Karpas-422 (cell line): ENCODE measurements around the gene CRTAP. TPM values are rescaled to one million over a fixed set of nuclear protein-coding genes. Genes with fewer than 3 reads are reported as not detected.
"Not testable (repeated sequence)": the region's sequence is repeated elsewhere in the genome, so short reads cannot be mapped to it uniquely, and the experiment has no call there.

Source experiments
- DNase-seq: peaks from one replicate; pipeline ENCODE4 v3.0.0-alpha.2; 2015
- H2AFZ ChIP-seq: fragments of 200-600 bp; sonication (generic); 2 replicates; pipeline ENCODE4 v1.6.1; 2014; ENCODE audit warnings: antibody characterized with exemption, low read length, mixed read lengths
- H3K27ac ChIP-seq: fragments of 200-600 bp; sonication (generic); 2 replicates; pipeline ENCODE4 v1.5.1; 2014; ENCODE audit warnings: mild to moderate bottlenecking, low read length, moderate library complexity
- H3K27me3 ChIP-seq: fragments of 200-600 bp; sonication (generic); 2 replicates; pipeline ENCODE4 v1.6.1; 2014; ENCODE audit warnings: low read length, mixed read lengths
- H3K36me3 ChIP-seq: fragments of 200-600 bp; sonication (generic); 2 replicates; pipeline ENCODE4 v1.6.1; 2014; ENCODE audit warnings: low read length, mixed read lengths; ENCODE audit not compliant: insufficient read depth
- H3K4me1 ChIP-seq: fragments of 200-600 bp; sonication (generic); 2 replicates; pipeline ENCODE4 v1.6.1; 2014; ENCODE audit warnings: mild to moderate bottlenecking, low read length, mixed read lengths
- H3K4me2 ChIP-seq: fragments of 200-600 bp; sonication (generic); 2 replicates; pipeline ENCODE4 v1.6.1; 2014; ENCODE audit warnings: low read length, low read depth, mild to moderate bottlenecking; ENCODE audit not compliant: poor library complexity, severe bottlenecking
- H3K4me3 ChIP-seq: fragments of 200-600 bp; sonication (generic); 2 replicates; pipeline ENCODE4 v1.5.1; 2014; ENCODE audit warnings: mild to moderate bottlenecking, antibody characterized with exemption, low read length, mixed read lengths
- H3K79me2 ChIP-seq: fragments of 200-600 bp; sonication (generic); 2 replicates; pipeline ENCODE4 v1.6.1; 2014; ENCODE audit warnings: mild to moderate bottlenecking, low read length, mixed read lengths
- H3K9ac ChIP-seq: fragments of 200-600 bp; sonication (generic); 2 replicates; pipeline ENCODE4 v1.6.0; 2014; ENCODE audit warnings: low read length
- H3K9me2 ChIP-seq: fragments of 200-600 bp; sonication (generic), shearing (Covaris generic); replicated peaks from 2 replicates; pipeline ENCODE4 v1.6.0; 2014; ENCODE audit warnings: mild to moderate bottlenecking, low read length, moderate library complexity; ENCODE audit not compliant: insufficient read depth
- H3K9me3 ChIP-seq: fragments of 300-700, 200-600 bp; sonication (generic); 2 replicates; pipeline ENCODE4 v1.6.1; 2014; ENCODE audit warnings: low read length, mixed read lengths
- H4K20me1 ChIP-seq: fragments of 200-600 bp; sonication (generic); 2 replicates; pipeline ENCODE4 v1.6.1; 2014; ENCODE audit warnings: mild to moderate bottlenecking, antibody characterized with exemption, low read length, low read depth; ENCODE audit not compliant: insufficient read depth
- total RNA-seq: library from RNA; depleted of rRNA; stranded (reverse); fragments of >200 nt; shearing (Covaris generic); gene quantifications from 2 replicates; pipeline ENCODE4 v1.2.3, GENCODE V29; 2014; ENCODE audit warnings: low replicate concordance

CRTAP gene
- total RNA-seq, 1 experiment from 2014 or later: 72.5 TPM

DNA sequence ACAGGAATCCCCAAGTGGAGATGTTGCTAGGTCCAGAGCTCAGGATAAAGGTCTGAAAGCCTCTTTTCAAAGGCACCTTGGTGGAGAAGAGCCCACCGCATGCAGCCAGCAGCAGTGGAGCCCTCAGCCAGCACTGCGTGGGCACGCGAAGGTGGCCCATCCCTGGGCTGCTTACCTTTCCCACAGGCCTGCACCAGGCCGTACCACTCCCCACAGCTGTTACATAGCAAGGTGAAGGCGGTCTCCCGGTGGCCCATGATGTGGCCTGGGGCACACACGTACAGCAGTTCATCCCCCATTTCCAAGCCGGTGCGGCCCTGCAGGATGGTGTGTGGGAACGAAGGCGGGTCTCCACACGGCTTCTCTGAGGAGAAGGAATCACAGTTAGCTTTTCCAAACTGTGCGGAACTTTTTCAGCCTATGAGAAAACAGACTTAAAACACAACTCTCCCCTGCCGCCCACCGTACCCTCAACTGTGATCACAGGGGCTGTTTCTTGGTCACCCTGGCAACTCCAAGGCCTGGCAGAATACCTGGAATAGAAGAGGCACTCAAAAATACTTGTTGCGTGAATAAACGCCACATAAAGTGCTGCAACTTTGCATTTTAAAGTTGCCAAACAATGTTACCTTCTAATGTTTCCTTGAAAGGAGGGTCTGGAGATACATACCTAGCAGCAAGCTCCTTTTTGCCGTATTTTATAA is 61.0 kb downstream of the CRTAP start:
- Histone ChIP-seq H3K9me3 (no peaks in the 10 kb centered on the region), H3K79me2 (no peaks in the 10 kb centered on the region), H3K4me1 (no peaks in the 10 kb centered on the region), H3K9ac (no peak overlapping the region), H3K9me2 (no peaks in the 10 kb centered on the region), H2AFZ (no peak overlapping the region), H3K27ac (no peak overlapping the region), H3K4me2 (no peak overlapping the region), H3K4me3 (no peak overlapping the region), H4K20me1 (no peaks in the 10 kb centered on the region), H3K27me3 (no peaks in the 10 kb centered on the region), H3K36me3 (no peaks in the 10 kb centered on the region)
- DNase-seq: no peak

DNA sequence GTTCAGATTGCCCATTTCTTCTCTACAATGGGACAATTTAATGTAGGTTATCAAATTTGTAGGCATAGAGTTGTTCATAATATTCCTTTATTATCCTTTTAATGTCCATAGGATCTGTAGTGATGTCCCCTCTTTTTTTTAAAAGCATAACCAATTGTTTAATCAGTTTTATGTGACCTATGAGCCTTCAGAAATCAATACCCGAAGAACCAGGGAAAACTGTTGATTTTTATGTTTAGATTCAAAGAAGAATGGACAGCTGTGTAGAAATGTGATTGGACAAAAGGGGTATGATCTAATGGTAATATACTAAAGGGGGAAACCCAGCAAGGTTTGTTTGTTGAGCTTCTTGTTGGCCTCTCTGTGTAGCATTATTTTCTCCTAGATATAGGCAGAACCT is 65.3 kb downstream of the CRTAP start:
- no peak for DNase-seq
- no peaks in the 10 kb centered on the region for H3K27me3 ChIP-seq
- no peaks in the 10 kb centered on the region for H3K9me3 ChIP-seq
- H3K4me2 ChIP-seq: peak overlapping the region; percentile 42
- H3K4me1 ChIP-seq: no peaks in the 10 kb centered on the region
- H3K27ac ChIP-seq: no peak overlapping the region
- no peak overlapping the region for H2AFZ ChIP-seq
- no peaks in the 10 kb centered on the region for H4K20me1 ChIP-seq
- H3K36me3 ChIP-seq: no peaks in the 10 kb centered on the region
- H3K79me2 ChIP-seq: no peaks in the 10 kb centered on the region
- H3K4me3 ChIP-seq: peak overlapping the region; percentile 28; the same call in 1 of the 2 replicates
- no peak overlapping the region for H3K9ac ChIP-seq
- H3K9me2 ChIP-seq: no peaks in the 10 kb centered on the region

DNA sequence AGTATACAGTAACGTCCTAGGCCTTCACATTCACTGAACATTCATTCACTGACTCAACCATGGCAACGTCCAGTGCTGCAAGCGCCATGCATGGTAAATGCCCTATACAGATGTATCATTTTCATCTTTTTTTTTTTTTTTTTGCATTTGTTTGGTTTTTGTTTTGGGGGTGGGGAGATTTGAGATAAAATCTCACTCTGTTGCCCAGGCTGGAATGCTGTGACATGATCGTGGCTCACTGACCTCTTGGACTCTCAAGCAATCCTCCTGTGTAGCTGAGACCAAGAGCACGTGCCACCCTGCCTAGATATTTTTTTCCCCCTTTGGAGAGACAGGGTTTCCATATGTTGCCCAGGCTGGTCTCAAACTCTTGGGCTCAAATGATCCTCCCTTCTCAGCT is 67.4 kb downstream of the CRTAP start:
- H3K79me2 ChIP-seq: no peaks in the 10 kb centered on the region
- H3K4me1 ChIP-seq: no peaks in the 10 kb centered on the region
- H3K9me2 ChIP-seq: no peaks in the 10 kb centered on the region
- H3K4me3 ChIP-seq: no peak overlapping the region
- H4K20me1 ChIP-seq: no peaks in the 10 kb centered on the region
- H3K27ac ChIP-seq: no peak overlapping the region
- H3K36me3 ChIP-seq: no peaks in the 10 kb centered on the region
- H3K9ac ChIP-seq: no peak overlapping the region
- H2AFZ ChIP-seq: no peak overlapping the region
- no peak for DNase-seq
- no peaks in the 10 kb centered on the region for H3K27me3 ChIP-seq
- no peak overlapping the region for H3K4me2 ChIP-seq
- no peaks in the 10 kb centered on the region for H3K9me3 ChIP-seq

DNA sequence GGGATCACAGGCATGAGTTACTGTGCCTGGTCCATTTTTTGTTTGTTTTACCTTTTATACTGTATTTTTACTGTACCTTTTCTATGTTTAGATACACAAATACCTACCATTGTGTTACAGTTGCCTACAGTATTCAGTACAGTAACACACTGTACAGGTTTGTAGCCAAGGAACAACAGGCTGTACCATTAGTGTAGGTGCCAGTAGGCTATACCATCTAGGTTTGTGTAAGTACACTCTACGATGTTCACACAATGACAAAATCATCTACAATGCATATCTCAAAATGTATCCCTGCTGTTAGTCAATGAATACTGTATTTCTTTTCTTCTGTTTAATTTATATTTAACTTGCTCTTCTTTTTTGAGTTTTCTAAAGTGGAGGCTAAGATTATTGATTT is 67.8 kb downstream of the CRTAP start:
- H3K9ac ChIP-seq, H4K20me1 ChIP-seq, H3K4me2 ChIP-seq, H3K79me2 ChIP-seq, H3K27me3 ChIP-seq, H3K4me1 ChIP-seq, H3K36me3 ChIP-seq, H2AFZ ChIP-seq, H3K4me3 ChIP-seq, H3K27ac ChIP-seq, DNase-seq, H3K9me2 ChIP-seq, H3K9me3 ChIP-seq: not testable (repeated sequence)

DNA sequence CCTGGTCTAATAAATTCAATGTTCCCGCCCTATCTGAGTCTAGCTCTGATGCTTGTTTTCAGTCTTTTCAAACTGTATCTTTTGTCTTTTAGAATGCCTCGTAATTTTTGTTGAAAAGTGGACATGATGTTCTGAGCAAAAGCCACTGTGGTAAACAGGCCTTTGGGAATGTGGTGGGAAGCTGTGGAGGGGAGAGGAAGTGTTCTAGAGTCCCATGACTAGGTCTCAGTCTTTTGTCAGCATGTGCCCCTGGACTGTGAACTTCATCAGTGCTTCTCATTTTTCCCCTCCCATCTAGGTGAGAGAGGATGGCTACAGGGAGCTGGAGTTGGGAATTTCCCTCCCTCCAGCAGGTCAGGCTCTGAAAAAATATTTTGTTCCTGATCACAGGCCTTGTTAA is 71.0 kb downstream of the CRTAP start:
- Histone ChIP-seq H3K9me2 (no peaks in the 10 kb centered on the region), H3K9ac (no peak overlapping the region), H3K9me3 (no peaks in the 10 kb centered on the region), H2AFZ (no peak overlapping the region), H3K79me2 (no peaks in the 10 kb centered on the region), H4K20me1 (no peaks in the 10 kb centered on the region), H3K4me3 (no peak overlapping the region), H3K4me1 (no peaks in the 10 kb centered on the region), H3K4me2 (no peak overlapping the region), H3K27ac (no peak overlapping the region), H3K27me3 (no peaks in the 10 kb centered on the region), H3K36me3 (no peaks in the 10 kb centered on the region)
- DNase-seq: no peak

DNA sequence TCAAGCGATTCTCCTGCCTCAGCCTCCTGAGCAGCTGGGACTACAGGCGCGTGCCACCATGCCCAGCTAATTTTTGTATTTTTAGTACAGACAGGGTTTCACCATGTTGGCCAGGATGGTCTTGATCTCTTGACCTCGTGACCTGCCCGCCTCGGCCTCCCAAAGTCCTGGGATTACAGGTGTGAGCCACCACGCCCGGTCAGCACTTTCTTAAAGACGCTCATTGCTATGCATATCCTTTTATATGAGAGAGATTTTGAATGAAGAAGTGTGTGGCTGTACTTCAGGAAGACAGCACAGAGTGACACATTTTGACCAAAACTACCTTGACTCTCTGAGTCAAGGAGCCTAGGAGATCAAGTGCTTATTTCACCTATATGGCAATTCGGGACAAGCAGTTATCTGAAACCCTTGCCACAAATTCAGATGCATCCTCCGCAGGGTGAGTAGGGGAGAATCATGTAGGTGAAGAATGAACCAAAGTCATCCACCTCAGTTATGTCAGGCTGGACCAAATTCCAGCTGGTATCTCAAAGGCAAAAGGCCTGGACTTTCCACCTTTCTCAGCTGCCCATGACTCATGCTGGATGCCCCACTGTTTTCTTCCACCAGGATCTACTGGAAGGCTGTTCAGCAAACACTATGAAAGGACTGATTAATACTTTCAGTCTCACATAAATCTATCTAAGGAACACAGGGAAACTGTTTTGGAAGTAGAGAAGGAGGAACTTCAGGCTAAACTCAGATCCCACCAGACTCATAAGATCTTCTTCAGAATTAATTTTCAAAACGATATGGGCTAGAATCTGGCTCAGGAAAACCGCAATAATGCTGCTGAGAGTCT is 72.9 kb downstream of the CRTAP start:
- H3K4me2 ChIP-seq: no peak overlapping the region

DNA sequence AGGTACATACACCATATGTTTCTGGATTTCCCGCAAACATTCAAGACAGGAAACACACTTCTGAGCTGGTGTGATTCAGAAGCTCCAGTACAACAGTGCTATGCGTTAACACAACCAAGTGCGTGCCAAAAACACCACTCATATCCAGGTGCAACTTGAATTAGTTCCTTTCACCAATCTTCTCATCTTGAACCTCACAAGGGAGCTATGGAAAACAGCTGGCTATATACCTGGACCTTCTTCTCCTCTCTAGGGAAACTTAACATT is 73.5 kb downstream of the CRTAP start:
- DNase-seq: no peak
- Histone ChIP-seq H3K9me2 (no peaks in the 10 kb centered on the region), H3K79me2 (no peaks in the 10 kb centered on the region), H3K9ac (no peak overlapping the region), H2AFZ (no peak overlapping the region), H3K4me2 (no peak overlapping the region), H3K9me3 (no peaks in the 10 kb centered on the region), H3K27me3 (no peaks in the 10 kb centered on the region), H3K4me3 (no peak overlapping the region), H3K4me1 (no peaks in the 10 kb centered on the region), H3K27ac (no peak overlapping the region), H4K20me1 (no peaks in the 10 kb centered on the region), H3K36me3 (no peaks in the 10 kb centered on the region)

More for the DNA sequence above, 72.9 kb downstream of the CRTAP start:
- H3K4me1 ChIP-seq: no peaks in the 10 kb centered on the region
- no peak for DNase-seq
- H3K9ac ChIP-seq: no peak overlapping the region
- H3K36me3 ChIP-seq: no peaks in the 10 kb centered on the region
- no peaks in the 10 kb centered on the region for H3K9me3 ChIP-seq
- no peaks in the 10 kb centered on the region for H3K9me2 ChIP-seq
- H2AFZ ChIP-seq: no peak overlapping the region
- H3K27ac ChIP-seq: no peak overlapping the region
- H3K79me2 ChIP-seq: no peaks in the 10 kb centered on the region
- no peaks in the 10 kb centered on the region for H3K27me3 ChIP-seq
- H3K4me3 ChIP-seq: no peak overlapping the region
- H4K20me1 ChIP-seq: no peaks in the 10 kb centered on the region

DNA sequence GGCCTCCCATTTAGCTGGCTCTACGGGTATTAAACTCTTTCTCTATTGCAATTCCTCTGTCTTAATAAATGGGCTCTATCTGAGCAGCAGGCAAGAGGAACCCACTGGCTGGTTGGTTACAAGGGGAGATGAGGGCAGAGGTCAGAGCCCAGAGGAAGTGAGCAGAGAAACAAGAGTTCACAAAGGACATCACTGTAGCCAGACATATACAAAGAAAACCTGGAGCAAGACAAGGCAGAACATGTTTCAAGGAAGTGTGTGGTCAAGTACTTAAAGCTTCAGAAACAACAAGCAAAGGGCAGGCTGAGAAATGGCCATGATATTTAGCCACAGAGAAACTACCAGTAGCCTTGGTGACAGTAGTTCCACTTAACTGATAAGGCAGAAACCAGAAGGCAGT is 80.5 kb downstream of the CRTAP start:
- Histone ChIP-seq H3K4me3 (no peak overlapping the region), H3K4me1 (no peaks in the 10 kb centered on the region), H3K79me2 (no peaks in the 10 kb centered on the region), H4K20me1 (no peaks in the 10 kb centered on the region), H2AFZ (no peak overlapping the region), H3K27ac (no peak overlapping the region), H3K36me3 (no peaks in the 10 kb centered on the region), H3K27me3 (no peaks in the 10 kb centered on the region), H3K4me2 (no peak overlapping the region), H3K9me2 (no peaks in the 10 kb centered on the region), H3K9ac (no peak overlapping the region), H3K9me3 (no peaks in the 10 kb centered on the region)
- no peak for DNase-seq
